CD4-positive, alpha-beta T cell treated with Interleukin-15 for 4 hours (primary cell): Measurements from ENCODE around the gene LGMN.

Experiments used
- DNase-seq: peaks from one replicate; pipeline ENCODE4 v3.0.0-alpha.2; 2020; ENCODE audit warnings: low spot score

Gene LGMN

GRCh38 chr14:92675976-92676375 lies 72.5 kb downstream of the LGMN start:
- DNase-seq: no peak

- no peak for DNase-seq
Observed at GRCh38 chr14:92675421-92675820, 73.0 kb downstream of the LGMN start.

- DNase-seq: no peak
Observed at GRCh38 chr14:92673601-92674150, 74.8 kb downstream of the LGMN start.

DNA sequence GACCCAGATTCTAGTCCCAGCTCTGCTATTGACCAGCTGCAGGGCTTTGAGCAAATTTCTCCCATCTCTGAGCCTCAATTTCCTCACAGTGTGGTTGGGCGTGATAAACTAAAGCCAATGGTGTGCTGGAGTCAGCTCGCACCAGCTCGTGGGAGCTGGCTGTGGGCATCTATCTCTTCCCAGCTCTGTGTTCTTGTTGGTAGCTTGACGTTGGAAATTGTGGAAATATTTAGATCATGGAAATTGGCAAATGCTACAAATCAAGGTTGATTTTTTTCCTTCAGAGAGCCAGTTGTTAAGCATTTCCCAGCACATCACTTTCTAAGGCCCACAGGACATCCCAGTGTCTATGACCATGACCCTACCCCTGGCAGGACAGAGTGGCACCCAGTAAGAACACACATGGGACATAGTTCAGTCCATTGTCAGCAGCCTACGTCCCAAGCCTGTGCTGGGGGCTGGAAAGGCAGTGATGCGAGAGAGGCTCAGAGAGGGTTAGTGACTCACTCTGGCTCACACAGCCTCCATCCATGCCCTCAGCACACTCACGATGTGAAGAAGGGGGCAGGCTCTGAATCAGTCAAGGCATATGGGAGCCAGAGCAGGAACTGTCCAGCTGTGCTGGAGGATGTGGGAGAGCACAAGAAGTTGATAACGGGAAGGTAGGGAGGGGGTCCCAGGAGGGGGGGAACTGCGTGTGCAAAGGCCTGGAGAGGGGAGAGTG lies 77.6 kb downstream of the LGMN start:
- DNase-seq: no peak

DNA sequence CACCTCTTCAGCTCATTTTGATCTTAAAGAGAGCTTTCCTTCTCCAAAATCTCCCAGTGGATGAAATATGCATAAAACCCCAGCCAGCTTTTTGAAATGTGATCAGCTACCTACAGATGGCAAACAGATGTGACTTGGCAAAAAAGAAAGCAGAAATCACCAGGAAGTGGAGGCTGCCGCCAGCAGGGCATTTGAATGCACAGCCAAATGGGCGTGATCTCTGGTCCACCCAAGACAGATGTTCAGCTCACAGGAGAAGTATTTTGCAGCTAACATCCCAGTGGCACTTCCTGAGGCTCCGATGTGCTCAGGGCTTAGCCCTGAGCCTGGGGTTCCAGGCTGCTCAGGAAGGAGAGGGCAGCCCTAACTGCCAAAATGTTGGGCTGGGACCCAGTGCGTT lies 78.3 kb downstream of the LGMN start:
- no peak for DNase-seq

DNA sequence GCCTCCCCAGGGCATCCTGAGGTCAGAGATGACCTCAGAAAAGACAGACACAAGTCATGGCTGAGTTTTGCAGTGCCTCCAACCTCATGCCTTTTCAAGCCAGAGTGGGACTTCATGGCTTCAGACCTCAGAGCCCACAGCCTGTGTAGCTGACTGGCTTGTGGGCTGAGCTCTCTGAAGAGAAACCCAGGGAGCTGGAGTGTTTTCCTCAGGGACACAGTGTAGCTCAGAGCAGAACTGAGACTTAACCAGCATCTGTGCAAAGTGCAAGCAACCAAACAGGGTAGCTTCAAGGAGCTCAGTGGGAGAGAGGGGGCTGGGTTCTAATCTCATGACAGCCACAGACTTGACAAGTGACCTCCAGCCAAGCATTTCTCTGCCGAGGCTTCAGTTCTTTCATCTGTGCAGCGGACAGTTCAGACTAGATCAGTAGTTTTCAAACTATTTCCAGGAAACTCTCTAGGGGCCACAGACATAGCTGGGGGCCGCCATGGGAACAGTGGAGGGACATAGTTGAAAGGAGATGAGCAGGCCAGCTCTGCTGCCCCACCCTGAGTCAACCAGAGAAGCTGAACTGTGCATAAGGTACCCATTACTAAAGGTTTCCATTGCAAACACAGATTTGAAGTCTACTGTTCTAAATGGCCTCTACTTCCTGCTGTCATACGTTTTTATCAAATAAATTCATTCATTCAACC lies 80.0 kb downstream of the LGMN start:
- no peak for DNase-seq

DNA sequence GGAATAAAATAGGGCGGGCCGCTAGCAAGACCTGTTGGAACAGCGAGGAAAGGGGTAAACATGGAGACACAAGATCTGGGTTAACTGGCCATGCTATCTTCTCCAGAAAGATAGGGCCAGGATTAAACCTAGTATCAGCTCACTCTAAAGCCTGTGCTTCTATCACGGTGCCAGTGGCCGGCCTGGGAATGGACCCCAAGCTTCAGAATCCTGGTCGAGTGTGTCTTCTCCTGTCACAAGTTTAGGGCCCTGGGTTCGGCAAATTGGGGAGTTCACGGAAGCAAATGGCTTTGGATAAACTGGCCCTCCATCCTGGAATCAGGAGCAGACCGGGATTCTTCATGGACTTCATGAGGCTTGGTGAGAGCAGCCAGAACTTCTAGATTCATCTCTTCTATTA lies 82.2 kb downstream of the LGMN start:
- DNase-seq: no peak

GRCh38 chr14:92665661-92666110 lies 82.7 kb downstream of the LGMN start:
- no peak for DNase-seq

DNA sequence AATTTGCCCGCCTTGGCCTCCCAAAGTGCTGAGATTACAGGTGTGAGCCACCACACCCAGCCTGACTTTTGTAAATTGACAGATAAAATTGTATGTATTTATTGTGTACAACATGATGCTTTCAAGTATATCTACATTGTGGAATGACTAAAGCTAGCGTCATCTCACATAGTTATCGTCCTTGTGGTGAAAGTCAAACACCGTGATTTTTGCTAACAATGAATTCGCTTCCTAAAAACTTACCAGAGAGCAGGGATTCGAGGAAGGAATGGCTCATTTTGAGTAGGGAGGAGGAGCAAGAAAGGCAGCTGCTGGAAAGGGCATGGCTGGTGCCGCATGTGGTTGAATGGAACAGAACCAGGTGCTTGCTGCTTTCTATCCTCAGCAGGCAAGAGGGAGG lies 85.4 kb downstream of the LGMN start:
- no peak for DNase-seq

GRCh38 chr14:92660571-92660970 lies 87.9 kb downstream of the LGMN start:
- DNase-seq: no peak

- DNase-seq: no peak
Observed at GRCh38 chr14:92659765-92660561, 88.5 kb downstream of the LGMN start.

DNA sequence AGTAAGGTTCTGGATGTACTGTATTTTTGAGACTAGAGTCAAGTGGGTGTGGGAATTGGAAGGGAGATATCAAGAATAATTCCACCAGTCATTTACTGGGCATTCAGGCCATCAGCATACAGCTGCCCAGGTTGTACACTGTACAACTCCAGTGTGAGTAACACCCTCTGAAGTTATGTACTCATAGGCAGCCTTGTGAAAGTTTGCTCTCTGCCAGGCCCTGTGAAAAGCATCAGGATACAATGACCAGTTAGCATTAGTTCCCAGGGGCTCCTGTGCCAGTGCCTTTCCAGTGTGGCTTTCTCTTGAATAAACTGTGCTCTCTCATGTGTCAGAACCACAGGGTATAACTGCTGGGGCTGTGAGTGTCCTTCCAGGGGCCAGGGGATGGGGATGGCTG lies 89.7 kb downstream of the LGMN start:
- DNase-seq: no peak

GRCh38 chr14:92658160-92658559 lies 90.3 kb downstream of the LGMN start:
- no peak for DNase-seq

- no peak for DNase-seq
Observed at GRCh38 chr14:92657457-92658142, 90.8 kb downstream of the LGMN start.

DNA sequence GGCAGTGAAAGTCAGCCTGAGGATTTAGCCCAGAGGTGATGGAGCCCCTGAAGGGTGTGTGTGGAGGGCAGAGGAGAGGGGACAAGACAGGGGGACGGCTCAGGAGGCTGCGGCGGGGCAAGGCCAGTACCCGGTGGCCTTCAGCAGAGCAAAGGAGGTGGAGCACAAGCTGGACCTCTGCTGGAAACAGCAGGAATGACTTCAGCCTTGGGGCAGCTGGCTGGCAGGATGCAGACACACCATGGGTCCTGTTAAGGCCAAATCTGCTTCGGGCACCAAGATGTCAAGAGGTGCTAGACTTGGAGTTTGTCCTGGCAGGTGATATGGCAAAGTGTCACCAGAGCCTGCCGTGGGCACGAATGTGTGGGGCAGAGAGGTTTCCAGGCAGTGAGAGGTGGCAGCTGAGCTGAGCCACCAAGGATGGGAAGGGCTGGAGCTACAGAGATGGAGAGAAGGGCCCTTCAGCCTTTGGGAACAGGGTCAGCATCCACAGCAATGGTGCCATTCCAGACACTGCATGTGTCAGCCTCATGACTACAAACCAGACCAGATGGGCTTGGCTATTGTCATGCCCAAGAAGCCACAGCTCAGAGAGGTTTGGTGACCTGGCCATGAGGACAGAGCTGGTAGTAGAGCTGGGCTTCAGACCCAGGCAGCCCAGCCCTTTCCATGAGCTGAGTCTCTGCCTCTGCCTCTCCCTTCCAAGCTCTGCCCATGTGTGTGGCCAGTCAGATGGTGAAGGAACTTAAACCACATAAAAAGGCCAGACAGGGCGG lies 91.9 kb downstream of the LGMN start:
- no peak for DNase-seq

- no peak for DNase-seq
Observed at GRCh38 chr14:92655419-92656201, 92.8 kb downstream of the LGMN start.

DNA sequence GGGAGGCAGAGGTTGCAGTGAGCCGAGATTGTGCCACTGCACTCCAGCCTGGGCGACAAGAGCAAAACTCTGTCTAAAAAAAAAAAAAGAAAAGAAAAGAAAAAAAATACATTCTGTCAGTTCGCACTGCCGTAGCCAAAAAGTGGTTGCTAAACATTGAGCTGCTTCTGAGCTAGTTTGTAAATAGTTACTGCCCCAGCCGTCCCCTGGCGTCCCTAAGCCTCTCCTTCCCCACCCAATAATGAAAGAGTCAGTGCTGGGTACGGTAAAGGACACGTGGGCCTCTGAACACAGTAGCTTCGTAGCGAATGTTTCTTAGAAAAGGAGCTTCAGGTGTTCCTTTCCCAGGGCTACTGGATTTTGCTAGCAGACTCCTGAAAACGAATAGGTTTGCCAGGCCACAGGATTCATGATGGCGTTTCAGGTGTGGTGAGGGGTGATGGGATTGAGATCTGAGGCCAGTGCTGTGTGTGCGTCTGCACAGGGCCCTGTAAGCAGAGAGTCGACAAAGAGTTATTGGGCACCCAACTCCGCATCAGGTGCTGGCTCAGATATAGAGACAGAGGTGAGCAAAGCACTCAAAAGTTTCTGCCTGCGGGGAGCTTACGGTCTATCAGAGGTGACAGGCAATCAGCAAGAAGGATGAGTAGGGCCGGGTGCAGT lies 94.1 kb downstream of the LGMN start:
- no peak for DNase-seq
